ENCODE results near the gene RPS6KA3. TPM values are rescaled to one million over a fixed set of nuclear protein-coding genes. Genes with fewer than 3 reads are reported as not detected.
"Not testable (repeated sequence)": the region's sequence is repeated elsewhere in the genome, so short reads cannot be mapped to it uniquely, and the experiment has no call there.

The RPS6KA3 gene
- total and polyA plus RNA-seq, 5 donors from 2014 or later = 18.3 to 56.1 (median 23.7) TPM

DNA sequence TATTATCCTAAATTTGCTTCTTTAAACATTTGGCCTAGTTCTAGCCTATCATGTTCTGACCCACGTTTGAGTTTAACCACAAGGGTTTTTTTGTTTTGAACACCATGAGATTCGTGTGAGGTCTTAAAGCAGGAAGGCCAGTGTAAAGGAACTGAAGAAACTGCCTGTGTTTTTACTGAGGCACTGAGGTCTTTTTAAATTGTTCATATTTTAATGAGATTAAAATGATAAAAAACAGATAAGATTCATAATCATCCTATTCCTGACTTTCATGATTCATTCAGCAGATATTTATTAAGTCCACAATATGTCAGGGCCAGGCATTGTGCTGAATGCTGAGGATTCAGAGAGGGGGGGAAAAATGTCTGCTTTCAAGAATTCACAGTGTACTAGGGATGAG is 3.2 kb downstream of the RPS6KA3 start:
- DNase-seq (peak; percentile 1 to 72 (median 57)), ATAC-seq (ENCODE audit: low read depth in 2 of 2) (peak; percentile 6 to 14)
- no peaks in the 10 kb centered on the region for H3K9me3 ChIP-seq (ENCODE audit: control insufficient read depth in 2 of 2, low read length in 2 of 2)
- H3K9me3 Mint-ChIP-seq = peaks cover 0 to 2% (median 0%) of the 10 kb centered on the region in 7 donors
- peak overlapping the region in 1 of 3 donors; percentile 96 for H3K27ac Mint-ChIP-seq
- H3K4me1 Mint-ChIP-seq = peaks cover 18 to 49% (median 20%) of the 10 kb centered on the region in 4 donors
- H3K4me3 ChIP-seq (ENCODE audit: low read depth, low read length) = peak overlapping the region; percentile 92
- H3K4me3 Mint-ChIP-seq = peak overlapping the region; percentile 69 to 99 (median 92)
- no peaks in the 10 kb centered on the region for H3K36me3 Mint-ChIP-seq
- H3K27me3 ChIP-seq (ENCODE audit: control insufficient read depth, insufficient read depth, low read length) = no peaks in the 10 kb centered on the region
- peaks cover 2% of the 10 kb centered on the region for H3K36me3 ChIP-seq (ENCODE audit: control insufficient read depth, insufficient read depth, low read length)
- peaks cover 28% of the 10 kb centered on the region for H3K4me1 ChIP-seq (ENCODE audit: control insufficient read depth, insufficient read depth, low read length, poor library complexity, severe bottlenecking)
- peaks cover 5% of the 10 kb centered on the region for H3K27me3 Mint-ChIP-seq
- H3K27ac ChIP-seq (ENCODE audit: insufficient read depth, low read length, poor library complexity, severe bottlenecking) = peak overlapping the region; percentile 73

DNA sequence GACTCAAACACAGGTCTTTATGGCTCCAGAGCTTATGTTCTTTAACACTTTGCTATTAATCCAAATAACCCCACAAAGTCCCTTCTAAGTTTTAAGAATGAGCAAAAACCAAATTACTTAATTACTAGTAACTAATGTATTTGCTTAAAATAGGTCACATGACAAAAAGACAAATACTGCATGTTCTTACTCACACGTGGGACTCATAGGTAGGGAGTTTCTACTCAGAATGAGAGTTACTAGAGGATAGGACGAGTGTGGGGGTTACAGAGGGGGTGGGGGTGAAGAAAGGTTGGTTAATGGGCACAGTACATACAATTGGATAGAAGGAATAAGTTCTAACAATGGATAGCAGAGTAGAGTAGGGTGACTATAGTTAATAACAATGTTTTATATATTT is 5.8 kb downstream of the RPS6KA3 start:
- DNase-seq = no peak
- no peaks in the 10 kb centered on the region for H3K9me3 ChIP-seq (ENCODE audit: control insufficient read depth in 2 of 2, low read length in 2 of 2)
- H3K27ac ChIP-seq (ENCODE audit: insufficient read depth, low read length, poor library complexity, severe bottlenecking) = no peak overlapping the region
- no peak for ATAC-seq (ENCODE audit: low read depth in 2 of 2)
- peak overlapping the region; percentile 41 for H3K4me3 ChIP-seq (ENCODE audit: low read depth, low read length)
- Mint-ChIP-seq H3K9me3 (no peaks in the 10 kb centered on the region), H3K4me1 (peaks cover 22 to 61% (median 29%) of the 10 kb centered on the region in 4 donors), H3K36me3 (no peaks in the 10 kb centered on the region), H3K4me3 (peak overlapping the region in 3 of 4 donors; percentile 2 to 51 (median 12)), H3K27ac (peak overlapping the region in 1 of 3 donors; percentile 38), H3K27me3 (no peaks in the 10 kb centered on the region)
- no peaks in the 10 kb centered on the region for H3K27me3 ChIP-seq (ENCODE audit: control insufficient read depth, insufficient read depth, low read length)
- peaks cover 24% of the 10 kb centered on the region for H3K4me1 ChIP-seq (ENCODE audit: control insufficient read depth, insufficient read depth, low read length, poor library complexity, severe bottlenecking)
- H3K36me3 ChIP-seq (ENCODE audit: control insufficient read depth, insufficient read depth, low read length) = peaks cover 2% of the 10 kb centered on the region

DNA sequence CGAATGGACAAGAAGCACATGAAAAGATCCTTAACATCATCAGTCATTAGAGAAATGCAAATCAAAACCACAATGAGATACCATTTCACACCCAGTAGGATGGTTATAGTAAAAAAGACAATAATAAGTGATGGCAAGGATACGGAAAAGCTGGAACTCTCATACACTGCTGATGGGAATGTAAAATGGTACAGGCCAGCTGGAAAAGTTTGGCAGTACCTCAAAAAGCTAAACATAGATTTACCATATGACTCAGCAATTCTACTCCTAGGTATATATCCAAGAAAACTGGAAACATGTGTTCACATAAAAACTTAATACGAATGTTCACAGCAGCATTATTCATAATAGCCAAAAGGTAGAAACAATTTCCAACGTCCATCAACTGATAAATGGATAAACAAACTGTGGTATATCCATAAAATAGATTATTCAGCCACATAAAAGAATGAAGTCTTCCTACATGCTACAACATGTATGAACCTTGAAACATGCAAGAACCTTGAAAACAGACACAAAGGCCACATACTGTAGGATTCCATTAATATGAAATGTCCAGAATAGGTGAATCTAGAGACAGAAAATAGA is 11.9 kb downstream of the RPS6KA3 start:
- peaks cover 15 to 65% (median 35%) of the 10 kb centered on the region in 4 donors for H3K4me1 Mint-ChIP-seq
- Histone ChIP-seq H3K27ac (ENCODE audit: insufficient read depth, low read length, poor library complexity, severe bottlenecking) (no peak overlapping the region), H3K9me3 (ENCODE audit: control insufficient read depth in 2 of 2, low read length in 2 of 2) (no peaks in the 10 kb centered on the region), H3K36me3 (ENCODE audit: control insufficient read depth, insufficient read depth, low read length) (peaks cover 2% of the 10 kb centered on the region), H3K27me3 (ENCODE audit: control insufficient read depth, insufficient read depth, low read length) (no peaks in the 10 kb centered on the region), H3K4me1 (ENCODE audit: control insufficient read depth, insufficient read depth, low read length, poor library complexity, severe bottlenecking) (peaks cover 15% of the 10 kb centered on the region), H3K4me3 (ENCODE audit: low read depth, low read length) (no peak overlapping the region)
- H3K36me3 Mint-ChIP-seq = peaks cover 8% of the 10 kb centered on the region
- no peak for ATAC-seq (ENCODE audit: low read depth in 2 of 2)
- no peak overlapping the region for H3K27ac Mint-ChIP-seq
- peaks cover 0 to 4% (median 0%) of the 10 kb centered on the region in 7 donors for H3K9me3 Mint-ChIP-seq
- no peak for DNase-seq
- no peaks in the 10 kb centered on the region for H3K27me3 Mint-ChIP-seq
- peak overlapping the region in 2 of 4 donors; percentile 1 to 2 for H3K4me3 Mint-ChIP-seq

DNA sequence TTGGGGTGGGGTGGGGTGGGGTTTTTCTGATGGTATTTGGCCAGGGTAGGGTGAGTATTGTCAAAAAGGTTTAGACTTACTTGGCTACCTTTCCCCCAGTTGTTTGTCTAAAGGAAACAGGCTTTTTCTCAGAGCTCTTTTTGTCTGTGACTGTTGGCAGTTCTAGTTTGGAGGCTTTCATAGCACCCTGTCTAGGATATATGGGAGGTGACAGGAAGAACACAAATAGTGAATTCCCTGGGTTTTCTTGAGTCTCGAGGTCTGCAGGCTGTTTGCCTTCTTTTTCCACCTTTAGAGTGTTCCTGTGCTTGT is 13.5 kb downstream of the RPS6KA3 start:
- Mint-ChIP-seq H3K9me3 (peaks cover 0 to 4% (median 0%) of the 10 kb centered on the region in 7 donors), H3K36me3 (peaks cover 8% of the 10 kb centered on the region), H3K4me1 (peaks cover 6 to 64% (median 41%) of the 10 kb centered on the region in 4 donors), H3K27me3 (no peaks in the 10 kb centered on the region), H3K4me3 (peak overlapping the region in 2 of 4 donors; percentile 17 to 36), H3K27ac (peak overlapping the region in 2 of 3 donors; percentile 34 to 42)
- Histone ChIP-seq H3K4me3 (ENCODE audit: low read depth, low read length) (no peak overlapping the region), H3K27ac (ENCODE audit: insufficient read depth, low read length, poor library complexity, severe bottlenecking) (peak overlapping the region; percentile 55), H3K9me3 (ENCODE audit: control insufficient read depth in 2 of 2, low read length in 2 of 2) (no peaks in the 10 kb centered on the region), H3K36me3 (ENCODE audit: control insufficient read depth, insufficient read depth, low read length) (no peaks in the 10 kb centered on the region), H3K27me3 (ENCODE audit: control insufficient read depth, insufficient read depth, low read length) (no peaks in the 10 kb centered on the region), H3K4me1 (ENCODE audit: control insufficient read depth, insufficient read depth, low read length, poor library complexity, severe bottlenecking) (peaks cover 17% of the 10 kb centered on the region)
- ATAC-seq (ENCODE audit: low read depth in 2 of 2) (no peak), DNase-seq (no peak)

DNA sequence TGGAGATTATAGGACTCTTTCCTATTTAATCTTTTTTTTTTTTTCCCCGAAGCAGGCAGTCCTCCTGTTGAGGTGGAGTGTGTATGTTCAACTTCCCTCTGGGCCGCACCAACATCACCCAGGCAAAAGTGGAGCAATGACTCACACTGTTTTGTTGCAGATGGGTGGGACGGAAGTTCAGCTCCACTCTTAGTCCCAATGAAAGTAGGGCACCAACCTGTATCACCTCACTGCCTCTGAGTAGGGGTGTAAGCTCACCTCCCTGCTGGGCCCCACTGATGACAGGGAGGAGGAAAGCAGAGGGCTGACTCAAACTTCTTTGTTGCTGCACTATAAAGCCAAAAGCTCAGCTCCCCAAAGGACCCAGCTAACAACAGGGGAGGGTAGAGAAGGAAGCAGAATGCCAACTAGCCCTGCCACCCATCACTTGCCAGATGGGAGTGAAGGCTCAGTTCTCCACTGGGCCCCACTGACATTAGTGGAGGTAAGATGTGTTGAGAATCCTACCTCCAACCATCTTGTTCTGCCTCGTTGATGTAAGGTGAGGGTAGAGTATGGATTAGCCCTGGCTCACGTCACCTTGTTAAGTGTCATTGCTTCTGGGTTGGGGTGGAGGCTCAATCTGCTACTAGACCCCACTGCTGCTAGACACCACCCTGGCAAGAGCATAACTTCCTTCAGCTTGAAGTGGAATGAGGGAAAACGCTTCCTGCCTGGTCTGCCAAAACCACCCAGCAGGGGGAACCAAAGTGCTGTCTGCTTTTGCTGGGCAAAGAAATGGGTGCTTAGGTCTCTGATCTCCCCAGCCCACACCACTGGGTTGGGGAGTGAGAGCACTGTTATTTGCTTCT is 14.1 kb downstream of the RPS6KA3 start:
- H3K9me3 Mint-ChIP-seq = peaks cover 0 to 4% (median 0%) of the 10 kb centered on the region in 7 donors
- Histone ChIP-seq H3K36me3 (ENCODE audit: control insufficient read depth, insufficient read depth, low read length) (no peaks in the 10 kb centered on the region), H3K4me1 (ENCODE audit: control insufficient read depth, insufficient read depth, low read length, poor library complexity, severe bottlenecking) (peaks cover 17% of the 10 kb centered on the region), H3K27me3 (ENCODE audit: control insufficient read depth, insufficient read depth, low read length) (no peaks in the 10 kb centered on the region), H3K4me3 (ENCODE audit: low read depth, low read length) (no peak overlapping the region), H3K9me3 (ENCODE audit: control insufficient read depth in 2 of 2, low read length in 2 of 2) (no peaks in the 10 kb centered on the region), H3K27ac (ENCODE audit: insufficient read depth, low read length, poor library complexity, severe bottlenecking) (peak overlapping the region; percentile 55)
- peak; percentile 63 to 75 (median 67) for DNase-seq
- H3K4me3 Mint-ChIP-seq = peak overlapping the region; percentile 23 to 66 (median 43)
- H3K36me3 Mint-ChIP-seq = peaks cover 8% of the 10 kb centered on the region
- peak overlapping the region; percentile 39 to 85 (median 77) for H3K27ac Mint-ChIP-seq
- peaks cover 6 to 62% (median 40%) of the 10 kb centered on the region in 4 donors for H3K4me1 Mint-ChIP-seq
- no peaks in the 10 kb centered on the region for H3K27me3 Mint-ChIP-seq
- peak; percentile 68 to 84 for ATAC-seq (ENCODE audit: low read depth in 2 of 2)

DNA sequence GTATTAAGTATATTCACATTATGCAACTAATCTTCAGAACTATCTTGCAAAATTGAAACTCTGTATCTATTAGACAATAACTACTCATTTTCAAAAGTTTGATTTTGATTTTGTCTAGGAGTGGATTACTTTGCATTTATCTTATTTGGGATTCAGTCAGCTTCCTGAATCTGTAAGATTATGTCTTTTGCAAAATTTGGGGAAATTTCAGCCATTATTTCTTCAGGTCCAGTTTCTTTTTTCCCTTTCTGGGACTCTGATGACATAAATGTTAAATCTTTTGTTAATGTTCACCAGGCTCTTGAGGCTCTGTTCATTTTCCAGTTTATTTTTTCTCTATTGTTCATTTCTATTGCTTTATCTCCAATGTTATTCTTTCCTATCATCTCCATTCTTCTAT is 15.0 kb downstream of the RPS6KA3 start:
- DNase-seq (no peak), ATAC-seq (ENCODE audit: low read depth in 2 of 2) (no peak)
- no peaks in the 10 kb centered on the region for H3K36me3 ChIP-seq (ENCODE audit: control insufficient read depth, insufficient read depth, low read length)
- H3K4me3 ChIP-seq (ENCODE audit: low read depth, low read length) = no peak overlapping the region
- no peaks in the 10 kb centered on the region for H3K9me3 ChIP-seq (ENCODE audit: control insufficient read depth in 2 of 2, low read length in 2 of 2)
- Mint-ChIP-seq H3K36me3 (peaks cover 8% of the 10 kb centered on the region), H3K4me1 (peaks cover 6 to 61% (median 37%) of the 10 kb centered on the region in 4 donors), H3K9me3 (peaks cover 0 to 4% (median 0%) of the 10 kb centered on the region in 7 donors), H3K4me3 (peak overlapping the region in 1 of 4 donors; percentile 30), H3K27ac (peak overlapping the region in 1 of 3 donors; percentile 85), H3K27me3 (no peaks in the 10 kb centered on the region)
- no peaks in the 10 kb centered on the region for H3K27me3 ChIP-seq (ENCODE audit: control insufficient read depth, insufficient read depth, low read length)
- peaks cover 17% of the 10 kb centered on the region for H3K4me1 ChIP-seq (ENCODE audit: control insufficient read depth, insufficient read depth, low read length, poor library complexity, severe bottlenecking)
- H3K27ac ChIP-seq (ENCODE audit: insufficient read depth, low read length, poor library complexity, severe bottlenecking) = no peak overlapping the region

DNA sequence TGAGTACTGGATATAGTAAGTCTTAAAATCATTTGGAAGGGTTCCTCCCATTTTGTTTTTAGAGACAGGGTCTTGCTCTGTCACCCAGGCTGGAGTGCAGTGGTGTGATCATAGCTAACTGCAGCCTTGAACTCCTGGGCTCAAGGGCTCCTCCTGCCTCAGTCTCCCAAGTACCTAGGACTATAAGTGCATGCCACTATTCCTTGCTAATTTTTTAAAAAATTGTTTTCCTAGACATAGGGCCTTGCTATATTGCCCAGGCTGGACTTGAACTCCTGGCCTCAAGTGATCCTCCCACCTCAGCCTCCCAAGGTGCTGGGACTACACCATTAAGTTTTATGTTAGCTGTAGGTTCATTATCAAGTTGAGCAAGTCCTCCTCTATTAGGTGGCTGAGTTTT is 16.6 kb downstream of the RPS6KA3 start:
- not testable (repeated sequence) for DNase-seq; H3K27ac Mint-ChIP-seq; ATAC-seq (ENCODE audit: low read depth in 2 of 2); H3K4me3 ChIP-seq (ENCODE audit: low read depth, low read length); H3K4me3 Mint-ChIP-seq; H3K36me3 Mint-ChIP-seq; H3K27me3 Mint-ChIP-seq; H3K9me3 Mint-ChIP-seq; H3K36me3 ChIP-seq (ENCODE audit: control insufficient read depth, insufficient read depth, low read length); H3K27me3 ChIP-seq (ENCODE audit: control insufficient read depth, insufficient read depth, low read length); H3K9me3 ChIP-seq (ENCODE audit: control insufficient read depth in 2 of 2, low read length in 2 of 2); H3K27ac ChIP-seq (ENCODE audit: insufficient read depth, low read length, poor library complexity, severe bottlenecking)
- H3K4me1 Mint-ChIP-seq = peaks cover 11 to 56% (median 36%) of the 10 kb centered on the region in 4 donors
- H3K4me1 ChIP-seq (ENCODE audit: control insufficient read depth, insufficient read depth, low read length, poor library complexity, severe bottlenecking) = peaks cover 17% of the 10 kb centered on the region

All from CD4-positive, CD25-positive, alpha-beta regulatory T cell (primary cell).